Psoas muscle (tissue), 8 donors: ENCODE data around the gene C11orf24. TPM values are rescaled to one million over a fixed set of nuclear protein-coding genes. Genes with fewer than 3 reads are reported as not detected.
A peak's percentile ranks its signal among the peaks of the same experiment; 100 is the strongest.

Experiments
- ATAC-seq, 4 donors: fragments of 200-7000 bp; cut with Tn5 transposase; one replicate each; pipeline ENCODE4 v1.9.1; 2020; ENCODE audit warnings: moderate library complexity in 3 of 4, mild to moderate bottlenecking in 2 of 4
- DNase-seq, 2 donors: peaks; one replicate each; pipeline ENCODE4 v3.0.0-alpha.2; 2020
- H3K27ac ChIP-seq: fragments of 200-600 bp; one replicate; pipeline ENCODE4 v1.8.0; 2022
- H3K27me3 ChIP-seq, 3 donors: fragments of 200-600 bp in 1 of 3; one replicate each; pipeline versions ENCODE4 v1.6.1 to v1.8.0; 2013 to 2022; ENCODE audit warnings: low read length in 2 of 3, mild to moderate bottlenecking in 2 of 3, moderate library complexity in 1 of 3; ENCODE audit not compliant: insufficient read depth in 3 of 3
- H3K36me3 ChIP-seq, 2 donors: fragments of 200-600 bp in 1 of 2; one replicate each; pipeline versions ENCODE4 v1.6.1 to v1.8.0; 2013 to 2022; ENCODE audit warnings: low read depth in 1 of 2, mild to moderate bottlenecking in 1 of 2, moderate library complexity in 1 of 2; ENCODE audit not compliant: insufficient read depth in 1 of 2
- H3K4me1 ChIP-seq: fragments of 200-600 bp; one replicate; pipeline ENCODE4 v1.8.0; 2022
- H3K4me3 ChIP-seq: fragments of 200-600 bp; one replicate; pipeline ENCODE4 v1.8.0; 2022; ENCODE audit warnings: mild to moderate bottlenecking
- H3K9me3 ChIP-seq: fragments of 200-600 bp; one replicate; pipeline ENCODE4 v1.8.0; 2022
- CTCF ChIP-seq: fragments of 200-600 bp; IDR thresholded peaks from one replicate; pipeline ENCODE4 v1.8.0; 2022; ENCODE audit warnings: antibody characterized with exemption
- WGBS, 3 donors: extraction: QIAGEN DNeasy Blood & Tissue Kit; methylation state at CpG; one replicate each; pipeline versions ENCODE4 v1.1.6 to v1.1.7; 2013; 5-methylcytosine and 5-hydroxymethylcytosine counted together
- intact Hi-C, 2 donors: fragments of 100-400 bp; cut with DNase I; formaldehyde crosslinking; loops; one replicate each; pipeline versions ENCODE4 v1.11.0 to v1.14.2; 2022
- polyA plus RNA-seq, 3 donors: library from polyadenylated mRNA; stranded (reverse); fragments of 200-250 nt; gene quantifications; one replicate each; pipeline ENCODE4 v1.2.3, GENCODE V29; 2013
- total RNA-seq, 4 donors: library from RNA; stranded (reverse); fragmentation: NEBNext Ultra II Directional in 2 of 4; extraction: Animal tissue kit (Norgen Biotek cat#: 25700) in 2 of 4; gene quantifications; one replicate each; pipeline versions ENCODE4 v1.2.1 to v1.2.4, GENCODE V29; 2021 to 2023
- donor health status: healthy with polysubstance abuse.
- donor health status: DM: no; HTN: no; CAD: no; lungs with moderate emphysema.
- donor health status: Bipolar disorder and iron deficiency.
- donor health status: healthy.
- donor health status: DM: yes; HTN: yes; CAD: no.
- donor health status: DM: no; HTN: no; CAD: no.
- donor health status: DM: no; HTN: no; CAD: no.
- donor health status: DM: yes; HTN: yes; CAD: no.

C11orf24 gene
- total and polyA plus RNA-seq, 7 donors, result 9.0 to 49.8 (median 20.7) TPM

- Histone ChIP-seq H3K4me1 (peaks cover 21% of the 10 kb centered on the region), H3K36me3 (no peaks in the 10 kb centered on the region), H3K27ac (no peak overlapping the region), H3K9me3 (no peaks in the 10 kb centered on the region), H3K27me3 (no peaks in the 10 kb centered on the region), H3K4me3 (no peak overlapping the region)
- ATAC-seq, result no peak
- TF ChIP-seq CTCF, result no peak
- 77 to 84% (median 80%) methylated on average over 1 of the region's 1 CpG for WGBS, 3 donors
- no peak for DNase-seq
- intact Hi-C loops, result loop anchor here in 1 of 2 donors (5.0 kb wide), 1 partner anchor 108 kb away; no protein-coding TSS in a partner anchor
Observed at GRCh38 chr11:68274306-68274705, 2.5 kb upstream of the C11orf24 start.

- H3K27me3 ChIP-seq, result no peaks in the 10 kb centered on the region
- no peaks in the 10 kb centered on the region for H3K9me3 ChIP-seq
- no peaks in the 10 kb centered on the region for H3K36me3 ChIP-seq
- peaks cover 25% of the 10 kb centered on the region for H3K4me1 ChIP-seq
- no peak for TF ChIP-seq CTCF
- no peak for DNase-seq
- no peak for ATAC-seq
- peak overlapping the region; percentile 72 for H3K4me3 ChIP-seq
- 94 to 95% (median 94%) methylated on average over 21 of the region's 21 CpGs for WGBS, 3 donors
- intact Hi-C loops, result loop anchor here in 1 of 2 donors (5.0 kb wide), 1 partner anchor 109 kb away; no protein-coding TSS in a partner anchor
- H3K27ac ChIP-seq, result peak overlapping the region; percentile 88
Observed at GRCh38 chr11:68273026-68273738, 1.4 kb upstream of the C11orf24 start.

- TF ChIP-seq CTCF, result peak; percentile 47
- intact Hi-C loops, result loop anchor here in 1 of 2 donors (5.0 kb wide), 1 partner anchor 111 kb away; no protein-coding TSS in a partner anchor
- Histone ChIP-seq H3K9me3 (no peaks in the 10 kb centered on the region), H3K27ac (peak overlapping the region; percentile 88), H3K36me3 (peaks cover 0 to 20% of the 10 kb centered on the region in 2 donors), H3K27me3 (no peaks in the 10 kb centered on the region), H3K4me1 (peaks cover 25% of the 10 kb centered on the region), H3K4me3 (peak overlapping the region; percentile 72)
- 2 to 3% (median 2%) methylated on average over 23 of the region's 23 CpGs for WGBS, 3 donors
- ATAC-seq (peak; percentile 58 to 78 (median 66)), DNase-seq (peak; percentile 61 to 75)
Observed at GRCh38 chr11:68271023-68271780, 571 bp downstream of the C11orf24 start.

- H3K4me1 ChIP-seq, result peaks cover 25% of the 10 kb centered on the region
- 63 to 71% (median 70%) methylated on average over 8 of the region's 8 CpGs for WGBS, 3 donors
- TF ChIP-seq CTCF, result no peak
- ATAC-seq (no peak), DNase-seq (no peak)
- peaks cover 0 to 28% of the 10 kb centered on the region in 2 donors for H3K36me3 ChIP-seq
- peak overlapping the region; percentile 88 for H3K27ac ChIP-seq
- H3K4me3 ChIP-seq, result peak overlapping the region; percentile 72
- H3K27me3 ChIP-seq, result no peaks in the 10 kb centered on the region
- H3K9me3 ChIP-seq, result no peaks in the 10 kb centered on the region
- intact Hi-C loops, result loop anchor here in 1 of 2 donors (5.0 kb wide), 1 partner anchor 112 kb away; no protein-coding TSS in a partner anchor
Observed at GRCh38 chr11:68270196-68271022, 1.4 kb downstream of the C11orf24 start.
